NK-92 (cell line): ENCODE results near the gene MAD1L1.
"Not testable (repeated sequence)": the region's sequence is repeated elsewhere in the genome, so short reads cannot be mapped to it uniquely, and the experiment has no call there.

Experiments used
- DNase-seq: peaks from one replicate; lab custom pipeline; 2025; ENCODE audit not compliant: unreplicated experiment; lab: John Stamatoyannopoulos, UW

MAD1L1 gene

DNA sequence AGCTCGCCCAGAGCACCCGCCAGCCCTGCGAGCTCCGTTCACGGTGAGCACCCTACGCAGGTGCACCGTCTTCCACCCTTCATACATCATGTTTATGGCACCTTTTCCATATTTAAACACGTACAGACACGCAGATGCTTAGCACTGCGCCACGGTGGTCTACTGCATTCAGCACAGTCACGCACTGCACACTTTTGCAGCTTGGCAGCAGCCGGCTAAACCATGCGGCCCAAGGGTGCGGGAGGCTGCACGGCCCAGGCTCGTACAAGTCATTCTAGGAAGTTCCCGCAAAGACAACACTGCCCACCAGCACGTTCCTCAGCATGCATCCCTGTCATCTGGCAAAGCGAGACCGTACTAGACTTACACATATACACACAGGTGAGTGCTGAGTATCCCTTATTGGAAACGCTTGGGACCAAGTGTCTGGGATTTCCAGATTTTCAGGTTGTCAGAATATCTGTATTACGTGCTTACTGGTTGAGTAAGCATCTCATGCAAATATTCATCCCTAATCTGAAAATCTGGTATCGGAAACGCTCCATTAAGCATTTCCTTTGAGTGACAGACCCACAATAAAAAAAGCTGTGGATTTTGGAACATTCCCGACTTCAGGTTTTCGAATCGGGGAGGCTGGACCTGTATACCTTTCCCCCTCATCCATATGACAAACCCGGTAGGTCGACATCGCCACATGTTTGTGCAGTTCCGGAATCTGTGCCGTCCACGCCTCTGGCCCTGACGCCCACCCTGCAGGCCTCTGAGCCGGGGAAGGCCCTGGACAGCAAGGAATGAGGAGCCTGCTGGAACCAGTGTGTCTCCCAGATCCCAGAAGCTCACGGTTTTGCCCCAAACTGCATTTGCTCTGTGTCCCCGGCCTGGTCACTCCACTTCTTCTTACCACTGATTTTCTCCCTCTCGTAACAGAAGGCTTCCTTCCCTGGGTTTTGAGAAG, 340.5 kb downstream of the MAD1L1 start:
- no peak for DNase-seq

DNA sequence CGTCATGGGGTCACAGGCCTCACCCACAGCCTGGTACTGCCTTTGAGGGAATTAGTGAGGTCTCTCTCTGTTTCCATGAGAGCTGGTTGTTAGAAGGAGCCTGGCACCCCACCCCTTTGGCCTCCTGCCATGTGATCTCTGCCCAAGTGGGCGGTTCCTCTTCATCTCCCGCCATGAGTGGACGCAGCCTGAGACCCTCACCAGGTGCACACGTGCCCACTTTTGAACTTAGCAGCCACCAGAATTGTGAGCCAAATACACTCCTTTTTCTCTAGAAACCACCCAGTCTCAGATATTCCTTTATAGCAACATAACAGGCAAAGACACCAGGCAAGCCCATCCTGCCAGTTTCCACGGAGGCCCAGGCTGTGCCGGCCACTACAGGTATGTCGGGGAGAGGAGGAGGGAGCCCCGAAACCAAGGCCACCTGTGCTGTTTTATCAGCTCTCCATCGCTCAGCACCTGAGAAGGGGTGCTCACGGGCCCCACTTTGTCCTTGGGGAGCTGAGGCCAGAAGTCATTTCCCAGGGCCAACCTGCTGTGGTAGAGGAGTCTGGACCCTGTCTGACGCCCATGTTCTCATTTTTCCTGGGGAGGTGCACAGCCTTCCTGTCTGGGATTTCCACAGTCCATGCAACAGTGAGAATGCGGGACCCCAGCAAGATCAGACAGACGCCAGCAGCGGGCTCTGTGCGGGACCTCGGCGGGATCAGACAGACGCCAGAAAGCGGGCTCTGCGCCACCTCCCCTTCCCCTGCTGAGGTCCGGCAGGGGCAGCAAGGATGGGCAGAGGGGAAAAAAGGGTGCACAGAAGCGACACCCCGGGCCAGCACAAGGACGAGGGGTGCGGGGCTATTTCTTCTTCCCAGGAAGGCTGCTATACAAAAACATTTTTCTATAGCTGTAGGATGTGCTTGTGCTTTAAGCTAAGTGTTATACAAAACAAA, 342.2 kb downstream of the MAD1L1 start:
- DNase-seq, result no peak

DNA sequence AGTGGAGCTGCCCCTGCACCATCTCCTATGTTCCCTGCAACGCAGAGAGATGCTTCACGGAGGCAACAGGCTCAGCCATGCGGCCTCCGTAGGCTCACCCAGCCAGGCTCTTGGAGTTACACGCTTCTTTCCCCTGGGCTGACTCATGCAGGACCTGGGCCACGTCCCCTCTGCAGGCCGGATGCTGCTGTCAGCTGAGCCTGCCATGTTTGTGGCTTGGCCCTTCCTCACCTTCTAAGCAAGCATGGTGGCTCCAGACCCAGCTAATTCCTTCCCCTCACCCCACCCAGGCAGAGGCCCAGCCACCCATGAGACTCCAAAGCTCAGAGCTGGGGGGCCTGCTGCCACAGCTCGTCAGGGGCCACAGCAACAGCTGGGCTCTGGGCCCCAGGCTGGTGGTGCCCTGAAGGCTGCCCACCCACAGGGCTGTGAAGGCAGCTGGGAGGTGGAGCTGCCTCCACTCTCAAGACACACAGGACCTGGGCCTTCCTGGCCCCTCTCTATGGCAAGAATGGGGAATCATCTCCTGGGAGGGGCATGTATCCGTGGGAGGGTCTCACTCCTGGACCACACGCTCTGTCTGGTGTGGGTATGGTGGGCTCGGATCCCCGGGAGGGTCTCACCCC, 343.1 kb downstream of the MAD1L1 start:
- no peak for DNase-seq

DNA sequence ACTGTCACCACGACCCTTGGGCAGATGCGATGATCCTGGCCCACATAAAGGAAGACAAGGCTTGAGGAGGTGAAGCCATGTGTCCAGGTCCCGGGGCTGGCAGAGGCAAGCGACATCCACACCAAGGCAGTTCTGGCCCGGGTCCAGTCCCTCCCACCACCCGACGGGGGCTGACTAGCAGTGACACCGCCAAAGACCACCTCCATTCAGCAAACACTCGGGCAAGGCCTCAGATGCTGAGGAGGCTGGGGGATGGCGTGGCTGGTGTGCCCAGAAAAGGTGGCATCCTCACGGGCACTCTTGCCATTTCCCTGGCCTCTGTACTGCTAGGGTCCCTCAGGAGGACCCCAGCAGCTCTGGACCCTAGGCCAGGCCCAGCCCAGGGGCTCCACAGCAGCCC, 343.7 kb downstream of the MAD1L1 start:
- no peak for DNase-seq

DNA sequence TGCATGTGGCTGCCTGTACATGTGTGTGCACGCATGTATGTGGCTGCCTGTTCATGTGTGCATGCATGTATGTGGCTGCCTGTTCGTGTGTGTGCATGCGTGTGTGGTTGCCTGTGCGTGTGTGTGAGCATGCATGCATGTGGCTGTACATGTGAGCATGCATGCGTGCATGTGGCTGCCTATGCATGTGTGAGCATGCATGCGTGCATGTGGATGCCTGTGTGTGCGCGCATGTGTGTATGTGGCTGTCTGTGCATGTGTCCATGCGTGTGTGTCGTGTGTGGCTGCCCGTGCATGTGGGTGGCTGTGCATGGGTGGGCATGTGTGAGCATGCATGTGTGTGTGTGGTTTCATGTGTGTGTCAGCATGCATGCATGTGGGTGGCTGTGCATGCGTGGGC, 344.3 kb downstream of the MAD1L1 start:
- DNase-seq, result no peak

DNA sequence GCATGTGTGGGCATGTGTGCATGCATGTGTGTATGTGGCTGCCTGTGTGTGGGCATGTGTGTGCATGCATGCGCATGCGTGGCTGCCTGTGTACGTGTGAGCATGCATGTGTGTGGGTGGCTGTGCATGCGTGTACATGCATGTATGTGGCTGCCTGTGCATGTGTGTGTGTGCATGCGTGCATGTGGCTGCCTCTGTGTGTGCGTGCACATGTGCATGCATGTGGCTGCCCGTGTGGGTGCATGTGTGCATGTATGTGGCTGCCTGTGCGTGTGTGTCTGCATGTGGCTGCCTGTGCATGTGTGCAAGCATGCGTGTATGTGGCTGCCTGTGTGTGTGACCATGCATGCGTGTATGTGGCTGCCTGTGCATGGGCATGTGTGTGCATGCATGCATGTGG, 345.5 kb downstream of the MAD1L1 start:
- no peak for DNase-seq

DNA sequence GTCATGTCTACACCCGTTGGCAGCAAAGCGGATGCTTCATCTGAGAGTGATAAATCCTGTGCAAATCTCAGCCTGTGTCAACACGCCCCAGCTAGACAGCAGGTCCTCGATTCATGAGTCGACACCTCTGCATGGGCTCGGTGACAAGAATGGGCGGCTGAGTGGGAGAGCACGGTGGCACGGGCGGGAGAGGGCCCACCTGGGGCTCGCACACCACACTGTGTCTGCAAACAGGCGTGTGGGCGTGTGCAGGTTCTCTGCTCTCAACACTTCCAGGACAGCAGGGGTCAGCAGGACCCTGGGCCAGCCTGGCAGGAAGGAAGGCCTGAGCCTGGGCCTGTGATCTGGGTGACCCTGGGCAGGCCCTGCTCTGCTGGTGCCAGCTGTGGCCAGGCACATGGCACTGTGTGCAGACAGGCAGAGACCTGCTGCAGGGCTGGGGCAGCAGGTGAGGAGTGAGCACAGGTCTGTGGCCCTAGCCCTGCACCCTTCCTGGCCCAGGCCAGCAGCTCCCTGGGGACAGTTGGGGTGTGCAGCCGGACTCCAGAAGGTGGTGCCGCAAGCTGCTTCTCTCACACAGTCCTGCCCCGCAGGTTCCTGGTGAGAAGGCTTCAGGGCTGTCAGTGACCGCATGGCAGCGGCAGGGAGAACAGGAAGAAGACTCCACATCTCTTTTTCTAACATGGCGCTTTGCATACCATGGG, 346.2 kb downstream of the MAD1L1 start:
- no peak for DNase-seq

DNA sequence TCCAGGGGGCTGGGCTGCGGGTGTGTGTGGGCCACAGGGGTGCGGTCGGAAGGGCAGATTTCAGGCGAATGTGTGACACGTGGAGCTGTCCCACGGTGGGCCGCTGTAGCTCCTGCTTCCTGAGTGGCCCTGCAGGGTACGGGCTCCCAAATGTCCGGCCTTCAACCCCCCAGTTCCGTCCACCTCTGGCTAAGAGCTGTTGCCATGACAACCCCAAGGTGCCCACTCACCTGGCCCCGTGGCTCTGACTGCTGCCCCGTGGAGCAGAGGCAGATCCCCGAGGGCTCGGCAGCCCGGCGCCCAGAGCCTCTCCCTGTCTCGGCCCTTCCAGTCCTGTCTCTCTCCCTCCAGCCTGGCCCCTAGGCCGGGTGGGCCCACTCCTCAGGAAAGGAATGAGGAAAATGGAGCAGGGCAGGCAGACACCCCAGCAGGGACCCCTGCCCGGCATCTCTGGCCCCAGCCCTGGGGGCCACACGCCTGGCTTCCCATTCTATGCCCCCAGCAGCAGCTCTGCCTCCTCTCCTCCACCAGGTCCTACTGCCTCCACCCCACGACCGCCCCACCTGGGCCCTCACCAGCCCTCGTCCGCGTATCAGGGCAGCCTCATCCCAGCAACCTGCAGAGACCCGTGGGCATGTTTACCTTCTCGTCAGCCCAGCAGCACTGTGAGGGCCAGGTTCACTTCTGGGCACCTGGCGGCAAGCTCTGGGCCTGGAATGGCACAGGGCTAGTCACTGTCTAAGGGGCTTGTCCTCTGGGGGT, 347.1 kb downstream of the MAD1L1 start:
- DNase-seq, result no peak

DNA sequence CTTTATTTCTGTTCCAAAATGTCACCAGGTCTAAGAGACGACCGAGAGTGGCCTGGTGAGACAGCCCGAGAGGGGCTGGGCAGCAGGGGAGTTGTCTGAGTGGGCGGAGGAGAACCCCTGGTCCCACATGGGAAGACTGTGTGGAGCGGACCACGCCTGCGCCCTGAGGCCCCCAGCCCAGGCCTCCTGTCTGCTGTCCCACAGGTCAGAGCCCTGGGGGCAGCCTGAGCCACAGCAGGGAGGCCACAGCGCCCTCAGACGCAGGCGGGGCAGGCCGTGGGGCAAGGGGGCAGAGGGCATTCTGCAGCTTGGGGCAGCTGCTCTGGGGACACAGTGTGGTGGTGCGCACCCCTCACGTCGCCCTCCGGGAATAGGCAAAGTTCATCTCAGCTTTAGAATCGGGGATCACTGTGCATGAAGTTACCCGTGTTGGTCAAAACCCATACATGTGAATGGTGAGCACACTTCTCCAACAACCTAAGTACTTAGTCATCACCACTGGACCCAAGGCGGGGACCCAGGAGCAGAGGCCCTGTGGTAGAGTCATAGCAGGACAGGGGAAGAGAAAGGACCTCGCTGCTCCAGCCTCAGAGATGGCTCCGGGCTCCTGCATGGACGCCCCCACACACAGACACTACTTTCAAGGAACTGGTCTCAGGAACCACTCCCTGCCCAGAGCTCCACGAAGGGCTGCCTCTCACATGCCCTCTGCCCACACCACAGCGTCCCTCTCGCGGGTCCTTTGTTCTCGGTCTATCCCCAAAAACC, 348.0 kb downstream of the MAD1L1 start:
- no peak for DNase-seq

DNA sequence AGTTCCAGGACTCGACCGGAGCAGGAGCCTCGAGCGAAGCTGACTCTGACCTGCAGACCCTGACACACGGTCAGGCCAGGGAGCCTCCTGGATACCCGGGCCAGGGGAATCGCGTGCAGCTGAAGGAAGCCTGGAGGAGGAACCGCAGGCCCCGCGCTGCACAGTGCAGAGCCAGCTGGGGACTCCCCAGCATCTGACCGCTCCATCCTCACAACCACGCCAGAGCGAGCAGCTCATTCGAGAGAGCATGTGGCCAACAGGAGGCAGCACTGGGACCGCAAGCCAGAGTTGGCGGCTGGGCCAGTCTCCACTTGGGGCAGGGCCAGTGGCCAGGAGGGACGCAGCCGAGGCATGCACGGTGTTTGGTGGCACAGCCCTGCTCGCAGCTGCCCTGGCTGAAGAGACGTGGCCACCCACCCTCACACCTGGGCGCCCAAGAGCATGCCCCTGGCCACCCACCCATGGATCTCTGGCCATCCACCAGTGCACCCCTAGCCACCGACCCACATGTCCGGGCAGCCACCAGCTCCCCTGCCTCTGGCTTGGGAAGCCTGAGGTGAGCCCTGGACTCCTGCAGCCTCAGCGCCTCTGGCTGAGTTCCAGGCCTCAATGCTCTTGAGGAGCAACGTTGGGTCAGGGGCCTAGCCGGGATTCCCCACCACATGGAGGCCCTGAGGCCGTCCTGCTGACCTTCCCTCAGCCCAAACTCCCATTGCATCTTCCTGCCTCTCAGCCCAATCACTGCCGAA, 348.7 kb downstream of the MAD1L1 start:
- DNase-seq, result no peak

DNA sequence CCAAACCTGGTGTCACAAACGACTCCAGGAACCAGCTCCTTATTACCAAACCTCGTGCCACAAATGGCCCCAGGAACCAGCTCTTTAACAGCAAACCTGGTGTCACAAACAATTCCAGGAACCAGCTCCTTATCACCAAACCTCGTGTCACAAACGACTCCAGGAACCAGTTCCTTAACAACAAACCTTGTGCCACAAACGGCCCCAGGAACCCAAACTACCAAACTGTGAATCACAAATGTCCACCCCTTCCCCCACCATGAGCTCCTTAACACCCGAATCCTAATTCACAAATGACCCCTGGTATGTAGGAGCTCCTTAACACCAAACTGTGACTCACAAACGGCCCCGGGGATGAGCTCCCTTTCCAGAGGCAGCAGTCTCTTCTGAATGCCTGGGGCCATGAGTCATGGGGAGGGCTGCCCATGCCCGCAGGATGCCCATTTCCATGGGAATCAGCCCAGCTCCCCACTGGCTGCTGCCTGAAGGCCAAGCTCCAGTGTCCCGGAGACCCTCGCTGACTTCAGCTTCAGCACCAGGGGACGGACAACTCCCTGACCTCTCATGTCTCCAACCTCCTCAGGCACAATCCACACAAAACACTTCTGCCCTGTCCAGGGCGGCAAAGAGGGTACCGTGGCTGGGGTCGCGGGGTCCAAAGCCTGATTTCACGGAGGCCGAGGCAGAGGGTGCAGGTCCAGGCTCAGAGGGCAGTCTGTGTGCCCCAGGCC, 349.5 kb downstream of the MAD1L1 start:
- DNase-seq, result no peak

DNA sequence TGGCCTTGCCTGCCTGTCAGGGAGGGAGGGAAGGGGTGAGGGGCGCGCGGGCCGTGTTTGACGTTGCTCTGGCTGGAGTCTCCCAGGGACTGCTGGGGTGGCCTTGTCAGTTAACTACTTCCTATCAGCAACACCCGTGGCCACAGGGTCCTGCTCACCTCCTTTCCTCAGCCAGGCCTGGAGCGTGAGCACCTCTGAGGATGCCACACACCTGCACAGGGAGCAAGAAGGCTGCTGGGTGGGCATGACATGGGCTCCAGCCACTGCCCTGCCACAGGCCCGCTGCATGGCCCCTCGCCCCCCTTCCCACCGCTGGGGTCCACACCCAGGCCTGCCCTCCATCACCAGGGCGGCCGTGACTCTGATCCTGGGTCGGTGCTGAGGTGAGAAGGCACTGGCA, 350.3 kb downstream of the MAD1L1 start:
- DNase-seq, result no peak

DNA sequence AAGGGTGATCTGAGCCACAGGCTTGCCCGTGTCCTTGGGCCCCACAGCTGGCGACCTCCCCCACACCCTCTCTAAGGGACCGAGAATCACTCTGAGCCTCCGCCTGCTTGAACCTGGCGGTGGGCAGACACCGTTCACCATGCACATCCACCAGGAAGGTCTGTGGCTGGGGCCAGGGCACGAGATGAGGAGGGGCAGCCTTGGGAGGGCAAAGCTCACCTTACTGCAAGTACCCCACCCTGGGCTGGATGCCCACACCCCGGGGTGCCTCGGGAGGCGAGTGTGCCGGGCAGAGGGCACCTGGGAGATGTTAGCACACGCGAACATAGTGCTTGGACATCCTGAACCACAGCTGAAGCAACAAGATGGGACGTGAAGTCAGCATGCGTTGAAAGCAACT, 350.8 kb downstream of the MAD1L1 start:
- DNase-seq, result no peak

DNA sequence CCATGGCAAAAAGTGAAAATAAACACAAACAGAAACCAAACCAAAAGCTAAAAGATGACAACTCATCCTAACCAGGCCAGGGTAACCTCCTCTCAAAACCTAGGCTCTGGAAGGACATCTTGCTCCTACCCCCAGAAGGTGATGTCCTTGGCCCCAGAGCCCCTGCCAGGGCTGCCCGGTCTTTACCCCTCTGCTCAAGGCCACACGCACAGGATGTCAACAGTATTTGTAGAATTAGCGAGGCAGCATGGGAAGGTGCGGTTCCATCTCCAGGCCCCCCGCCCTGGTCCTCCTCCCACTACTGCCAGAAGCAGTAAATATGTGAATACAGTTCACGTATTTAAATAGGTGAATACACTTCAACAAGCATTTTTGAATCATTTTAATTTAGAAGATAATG, 356.1 kb downstream of the MAD1L1 start:
- not testable (repeated sequence) for DNase-seq

DNA sequence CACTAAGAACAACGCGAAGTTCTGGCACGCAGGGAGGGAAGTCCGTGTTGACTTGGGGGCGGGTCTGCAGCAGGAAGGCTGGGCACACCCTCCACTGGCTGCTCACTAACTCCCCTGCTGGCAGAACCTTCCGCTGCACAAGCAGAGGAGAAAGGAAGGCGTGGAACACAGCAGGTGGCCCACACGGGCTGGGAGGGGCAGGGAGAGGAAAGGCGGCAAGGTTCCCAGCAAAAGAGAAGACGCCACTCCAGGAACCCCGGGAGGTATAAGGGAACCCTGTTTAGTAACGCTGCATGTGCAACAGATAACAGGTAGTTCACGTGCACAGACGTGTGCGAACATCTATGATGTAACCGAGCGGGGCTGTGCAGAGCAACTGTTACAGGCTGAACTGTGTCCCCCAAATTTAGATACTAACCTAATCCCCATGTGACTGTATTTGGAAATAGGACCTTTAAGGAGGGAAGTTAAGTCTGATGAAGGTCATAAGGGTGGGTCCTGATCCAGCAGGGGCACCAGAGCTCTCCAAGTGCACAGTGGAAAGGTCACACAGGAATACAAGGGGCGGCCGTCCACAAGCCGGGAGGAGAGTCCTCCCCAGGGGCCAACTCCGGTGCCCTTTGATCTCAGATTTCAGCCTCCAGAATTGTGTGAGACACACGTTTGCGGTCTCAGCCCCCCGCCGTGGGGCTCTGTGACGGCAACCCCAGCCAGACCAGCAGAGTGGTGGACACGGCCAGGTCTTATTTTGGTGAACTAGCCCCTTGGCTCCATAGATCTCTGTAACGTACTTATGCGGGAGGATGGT, 357.1 kb downstream of the MAD1L1 start:
- not testable (repeated sequence) for DNase-seq

DNA sequence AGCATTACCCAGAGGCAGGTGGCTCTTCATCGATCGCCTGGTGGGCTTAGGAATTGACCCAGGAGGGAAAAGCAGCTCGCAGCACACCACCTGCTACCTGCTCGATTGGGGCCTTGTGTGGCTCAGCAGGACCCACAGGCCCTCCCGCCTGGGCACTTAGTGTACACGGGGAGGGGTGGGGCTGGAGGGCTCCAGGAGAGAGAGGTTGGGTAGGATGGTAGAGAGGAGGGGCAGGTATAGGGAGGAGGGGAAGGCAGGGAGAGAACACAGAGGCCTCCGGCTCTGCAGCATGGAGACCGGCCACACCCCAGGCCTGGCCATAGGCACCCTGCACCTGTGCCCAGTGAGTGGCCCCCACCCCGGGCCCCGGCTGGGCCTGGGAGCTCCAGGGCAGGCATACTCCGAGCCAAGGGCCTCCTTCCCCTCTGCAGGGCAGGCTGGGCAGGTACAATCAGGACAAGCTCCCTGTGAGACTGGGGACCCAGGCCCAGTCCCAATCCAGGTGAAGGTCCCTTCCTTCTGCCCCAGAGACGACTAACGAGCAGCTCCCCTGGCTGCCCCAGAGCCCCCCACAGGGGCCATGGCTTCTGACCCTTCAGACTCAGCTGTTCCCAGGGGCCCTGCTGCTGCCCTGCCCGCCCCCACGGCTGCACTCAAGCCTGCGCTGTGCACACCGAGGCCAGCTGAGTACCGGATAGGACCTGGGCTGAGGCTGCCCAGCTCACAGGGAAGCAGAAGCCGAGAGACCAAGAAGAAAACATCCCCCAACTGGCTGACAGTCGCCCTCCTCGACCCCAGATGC, 358.0 kb downstream of the MAD1L1 start:
- not testable (repeated sequence) for DNase-seq
